KOPT-K1 (cell line): Measurements from ENCODE around the gene ZBBX.

Source experiments
- H3K27ac ChIP-seq: fragments of 200-600 bp; sonication (generic); 2 replicates; pipeline ENCODE4 v1.5.1; 2016; ENCODE audit warnings: antibody characterized with exemption, mild to moderate bottlenecking, low read depth, low read length; ENCODE audit not compliant: poor library complexity, severe bottlenecking
- H3K36me3 ChIP-seq: fragments of 200-600 bp; sonication (generic); 2 replicates; pipeline ENCODE4 v1.5.1; 2017; ENCODE audit warnings: antibody characterized with exemption, mild to moderate bottlenecking, low read length, moderate library complexity; ENCODE audit not compliant: insufficient read depth
- H3K9me3 ChIP-seq: fragments of 200-600 bp; sonication (generic); 2 replicates; pipeline ENCODE4 v1.5.1; 2017; ENCODE audit warnings: antibody characterized with exemption, low read length, mild to moderate bottlenecking; ENCODE audit not compliant: insufficient read depth, poor library complexity, severe bottlenecking

Gene ZBBX

GRCh38 chr3:167350245-167350862 is 29.7 kb downstream of the ZBBX start:
- H3K27ac ChIP-seq = no peak overlapping the region
- no peaks in the 10 kb centered on the region for H3K9me3 ChIP-seq
- H3K36me3 ChIP-seq = no peaks in the 10 kb centered on the region

DNA sequence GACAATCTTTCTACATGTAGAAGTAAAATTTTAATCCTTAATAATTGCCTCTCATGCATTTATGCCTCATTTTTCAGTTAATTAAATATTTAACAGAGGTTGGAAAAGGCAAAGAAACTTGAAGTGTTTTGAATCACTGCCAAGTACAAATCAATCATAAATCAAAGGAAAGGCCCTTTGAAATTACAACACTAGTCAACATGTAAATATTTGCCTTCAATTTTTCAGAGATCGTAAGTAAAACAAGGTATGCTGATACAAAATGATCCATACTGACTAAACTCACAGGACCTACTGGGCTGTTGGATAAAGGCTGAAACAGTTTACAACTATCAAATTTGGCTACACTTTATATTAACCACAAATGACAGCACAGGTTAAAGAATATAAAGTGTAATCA is 33.9 kb downstream of the ZBBX start:
- no peak overlapping the region for H3K27ac ChIP-seq
- H3K9me3 ChIP-seq = no peaks in the 10 kb centered on the region
- no peaks in the 10 kb centered on the region for H3K36me3 ChIP-seq

GRCh38 chr3:167330993-167331785 is 48.9 kb downstream of the ZBBX start:
- no peaks in the 10 kb centered on the region for H3K36me3 ChIP-seq
- H3K27ac ChIP-seq = no peak overlapping the region
- H3K9me3 ChIP-seq = no peaks in the 10 kb centered on the region

- Histone ChIP-seq H3K9me3 (no peaks in the 10 kb centered on the region), H3K27ac (no peak overlapping the region), H3K36me3 (no peaks in the 10 kb centered on the region)
Observed at GRCh38 chr3:167323572-167323971, 56.5 kb downstream of the ZBBX start.

DNA sequence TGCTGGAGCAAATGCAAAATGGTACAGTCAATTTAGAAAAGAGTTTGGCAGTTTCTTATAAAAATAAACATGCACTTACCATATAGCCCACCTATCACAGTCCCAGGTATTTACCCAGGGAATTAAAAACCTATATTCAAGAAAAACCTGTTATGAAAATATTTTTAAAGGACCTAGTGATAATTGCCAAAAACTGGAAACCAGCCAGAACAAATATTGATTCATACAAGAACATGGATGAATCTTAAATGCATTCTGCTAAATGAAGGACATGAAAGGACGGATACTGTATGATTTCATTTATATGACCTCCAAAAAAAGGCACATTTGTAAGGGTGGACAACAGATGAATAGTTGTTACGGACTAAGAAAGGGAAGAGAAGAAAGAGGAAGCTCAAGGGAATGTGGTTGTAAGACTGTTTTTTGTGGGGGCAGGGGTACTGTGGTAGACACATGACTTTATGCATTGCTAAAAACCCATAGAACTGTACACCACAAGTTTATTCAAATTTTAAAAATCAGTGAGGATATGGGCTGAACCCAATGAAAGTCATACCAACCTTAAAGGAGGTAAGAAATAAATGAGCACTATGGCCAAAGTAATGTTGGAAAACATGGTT is 61.0 kb downstream of the ZBBX start:
- Histone ChIP-seq H3K9me3 (no peaks in the 10 kb centered on the region), H3K36me3 (no peaks in the 10 kb centered on the region), H3K27ac (no peak overlapping the region)

DNA sequence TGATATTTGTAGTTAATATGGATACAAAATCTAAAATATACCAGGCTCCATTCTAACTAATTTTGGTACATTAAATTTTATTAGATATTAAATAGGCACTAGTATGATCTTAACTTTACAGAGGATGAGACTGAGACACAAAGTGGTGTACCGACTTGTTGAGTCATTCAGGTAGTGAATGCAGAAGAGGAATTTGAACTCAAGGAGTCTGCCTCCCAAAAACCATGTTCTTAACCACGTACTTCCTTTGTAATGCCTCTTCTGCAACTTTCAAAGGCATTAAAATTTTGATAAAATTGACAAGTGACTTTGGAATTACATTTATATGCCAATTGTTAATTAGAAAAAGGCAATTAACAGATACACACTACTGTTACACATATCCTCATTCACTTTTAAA is 61.8 kb downstream of the ZBBX start:
- H3K36me3 ChIP-seq = no peaks in the 10 kb centered on the region
- no peak overlapping the region for H3K27ac ChIP-seq
- no peaks in the 10 kb centered on the region for H3K9me3 ChIP-seq

- Histone ChIP-seq H3K36me3 (no peaks in the 10 kb centered on the region), H3K27ac (no peak overlapping the region), H3K9me3 (no peaks in the 10 kb centered on the region)
Observed at GRCh38 chr3:167306319-167306718, 73.8 kb downstream of the ZBBX start.

DNA sequence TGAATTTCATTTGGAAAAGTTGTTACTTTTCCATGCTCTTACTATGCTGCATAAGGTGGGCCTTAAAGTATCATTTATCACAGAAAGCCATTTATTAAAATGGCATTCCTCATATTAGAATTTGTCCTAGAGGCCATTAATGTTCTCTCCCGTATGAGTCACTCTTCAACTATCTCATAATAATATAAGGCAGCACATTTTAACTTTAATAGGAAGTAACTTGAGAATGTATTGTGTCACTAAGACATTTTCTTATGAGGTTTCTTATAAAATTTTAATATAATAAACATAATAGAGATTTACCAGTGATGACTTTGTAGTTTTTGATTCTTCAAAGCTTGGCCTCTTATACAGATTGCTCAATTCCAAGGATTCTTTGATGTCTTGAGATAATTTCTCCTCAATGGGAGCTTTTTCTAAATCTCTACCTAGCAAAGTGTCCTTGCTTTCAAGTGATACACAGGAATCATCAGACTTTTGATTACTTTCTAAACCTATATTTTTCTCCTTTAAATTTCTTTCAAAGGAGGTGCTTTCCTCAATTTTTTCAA is 74.7 kb downstream of the ZBBX start:
- H3K9me3 ChIP-seq = no peaks in the 10 kb centered on the region
- no peak overlapping the region for H3K27ac ChIP-seq
- H3K36me3 ChIP-seq = no peaks in the 10 kb centered on the region

DNA sequence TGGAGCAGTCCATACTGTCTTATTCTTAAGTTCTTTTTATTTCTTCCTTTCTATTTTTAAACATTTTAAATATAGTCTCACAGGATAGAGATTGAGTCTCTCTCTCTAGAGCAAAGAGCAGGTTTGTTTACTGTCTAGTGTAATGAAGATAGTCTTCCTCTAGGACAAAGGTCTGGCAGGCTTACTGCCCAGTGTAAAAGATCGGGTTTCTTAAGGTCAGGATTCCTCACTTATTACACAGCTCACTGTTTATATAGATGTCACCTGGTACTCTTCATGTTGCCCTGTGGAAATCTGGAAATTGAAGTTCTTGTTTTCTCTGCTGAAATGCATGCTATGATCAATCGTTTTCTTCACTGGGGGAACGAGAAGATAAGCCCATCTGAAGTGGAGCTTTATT is 76.0 kb downstream of the ZBBX start:
- Histone ChIP-seq H3K27ac (no peak overlapping the region), H3K9me3 (no peaks in the 10 kb centered on the region), H3K36me3 (no peaks in the 10 kb centered on the region)

DNA sequence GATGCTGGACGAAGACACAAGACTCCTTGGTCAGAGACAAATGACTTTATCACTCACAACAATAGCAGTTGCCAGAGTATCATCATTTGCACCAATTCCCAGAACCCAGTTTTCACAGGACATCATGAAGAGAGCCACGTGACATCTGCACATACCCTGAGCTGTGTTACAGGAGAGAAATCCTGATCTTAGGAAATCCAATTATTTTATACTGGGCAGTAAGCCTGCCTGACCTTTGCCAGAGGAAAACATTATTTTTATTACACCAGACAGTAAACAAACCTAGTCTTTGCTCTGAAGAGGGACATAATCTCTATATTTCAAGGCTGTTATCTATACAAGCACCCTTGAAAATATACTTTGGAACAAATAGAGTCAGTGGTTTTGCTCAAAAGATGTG is 77.4 kb downstream of the ZBBX start:
- Histone ChIP-seq H3K9me3 (no peaks in the 10 kb centered on the region), H3K27ac (no peak overlapping the region), H3K36me3 (no peaks in the 10 kb centered on the region)

GRCh38 chr3:167300207-167300606 is 79.9 kb downstream of the ZBBX start:
- Histone ChIP-seq H3K9me3 (no peaks in the 10 kb centered on the region), H3K27ac (no peak overlapping the region), H3K36me3 (no peaks in the 10 kb centered on the region)

GRCh38 chr3:167289435-167289834 is 90.7 kb downstream of the ZBBX start:
- H3K27ac ChIP-seq = no peak overlapping the region
- no peaks in the 10 kb centered on the region for H3K9me3 ChIP-seq
- no peaks in the 10 kb centered on the region for H3K36me3 ChIP-seq

GRCh38 chr3:167288737-167289136 is 91.4 kb downstream of the ZBBX start:
- H3K27ac ChIP-seq = no peak overlapping the region

GRCh38 chr3:167287308-167287707 is 92.8 kb downstream of the ZBBX start:
- H3K27ac ChIP-seq = no peak overlapping the region
- H3K9me3 ChIP-seq = no peaks in the 10 kb centered on the region
- no peaks in the 10 kb centered on the region for H3K36me3 ChIP-seq

More at GRCh38 chr3:167288737-167289136, 91.4 kb downstream of the ZBBX start:
- Histone ChIP-seq H3K36me3 (no peaks in the 10 kb centered on the region), H3K9me3 (no peaks in the 10 kb centered on the region)

DNA sequence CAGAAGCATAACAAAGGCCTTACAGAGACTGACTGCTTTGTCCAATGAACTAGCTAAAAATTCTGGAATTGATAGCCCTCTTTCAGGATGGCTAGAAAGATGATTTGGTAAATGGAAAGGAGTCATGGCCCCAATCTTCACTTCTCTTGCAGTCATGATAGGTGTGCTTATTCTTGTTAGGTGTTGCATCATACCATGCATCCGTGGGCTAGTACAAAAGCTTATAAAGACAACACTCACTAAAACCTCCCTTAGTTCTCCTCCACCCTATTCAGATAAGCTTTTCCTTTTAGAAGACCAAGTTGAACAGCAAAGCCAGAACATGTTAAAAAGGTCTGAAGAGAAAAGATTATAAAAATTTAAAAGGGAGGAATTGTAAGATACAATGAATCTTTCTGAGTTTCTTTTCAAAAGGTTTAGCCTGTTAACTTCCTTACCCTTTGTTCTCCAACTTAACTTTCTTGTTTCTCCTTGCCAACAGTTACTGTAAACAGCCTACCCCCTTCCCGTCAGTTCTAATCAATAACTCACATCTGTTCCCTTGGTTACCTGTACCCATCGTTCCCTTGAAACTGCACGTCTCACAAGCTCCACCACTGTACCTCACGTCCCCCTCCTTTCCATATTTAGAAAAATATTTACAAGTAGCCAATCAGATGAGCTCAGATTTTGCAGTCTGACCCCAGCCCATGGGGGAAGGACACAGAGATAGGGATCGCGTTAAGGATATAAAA is 105.8 kb downstream of the ZBBX start:
- Histone ChIP-seq H3K9me3 (no peaks in the 10 kb centered on the region), H3K27ac (no peak overlapping the region), H3K36me3 (no peaks in the 10 kb centered on the region)
